ENCODE data around the gene KLK3. TPM values are rescaled to one million over a fixed set of nuclear protein-coding genes. Genes with fewer than 3 reads are reported as not detected.

Gene KLK3
- total and polyA plus RNA-seq, 2 of the 8 experiments (the other 6 are each of a cell fraction or from before 2014, with no cell fraction given) = 0.08 TPM; not detected in 1

DNA sequence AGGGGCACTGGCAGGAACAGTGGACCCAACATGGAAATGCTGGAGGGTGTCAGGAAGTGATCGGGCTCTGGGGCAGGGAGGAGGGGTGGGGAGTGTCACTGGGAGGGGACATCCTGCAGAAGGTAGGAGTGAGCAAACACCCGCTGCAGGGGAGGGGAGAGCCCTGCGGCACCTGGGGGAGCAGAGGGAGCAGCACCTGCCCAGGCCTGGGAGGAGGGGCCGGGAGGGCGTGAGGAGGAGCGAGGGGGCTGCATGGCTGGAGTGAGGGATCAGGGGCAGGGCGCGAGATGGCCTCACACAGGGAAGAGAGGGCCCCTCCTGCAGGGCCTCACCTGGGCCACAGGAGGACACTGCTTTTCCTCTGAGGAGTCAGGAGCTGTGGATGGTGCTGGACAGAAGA lies 22.6 kb downstream of the KLK3 start:
- 0 out of 8 replicates have a peak overlapping the region, but pooled peaks of 1 of the 4 experiments have one; percentile 15 for H3K4me3 ChIP-seq (ENCODE audit: extremely low read depth in 1 of 4, insufficient read depth in 2 of 4, low read depth in 3 of 4, low read length in 4 of 4)
- no peak overlapping the region for H3K56ac ChIP-seq (replicated peaks; ENCODE audit: insufficient read length, low read depth, low read length)
- no peaks in the 10 kb centered on the region for H3K36me3 ChIP-seq (ENCODE audit: control insufficient read depth in 2 of 4, insufficient read depth in 4 of 4, low read length in 3 of 4)
- DNase-seq (ENCODE audit: low read depth in 1 of 2, low spot score in 2 of 2) (no peak), FAIRE-seq (no peak)
- no peaks in the 10 kb centered on the region for H4K20me1 ChIP-seq (replicated peaks in 1 of 2; ENCODE audit: control insufficient read depth in 1 of 2, insufficient read depth in 2 of 2, low read length in 2 of 2)
- H3K4me2 ChIP-seq (ENCODE audit: insufficient read depth in 1 of 2, low read depth in 2 of 2, low read length in 2 of 2) = peak overlapping the region; percentile 16 to 38; a peak in 3 of 4 replicates
- peak overlapping the region; percentile 40 for H4K5ac ChIP-seq (ENCODE audit: insufficient read length, low read depth, low read length)
- no peak overlapping the region for H3K9ac ChIP-seq (replicated peaks in 1 of 4; ENCODE audit: extremely low read depth in 1 of 4, low read depth in 3 of 4, low read length in 3 of 4)
- peaks cover 0 to 12% (median 3%) of the 10 kb centered on the region in 4 experiments; a peak in 3 of 7 replicates for H3K4me1 ChIP-seq (replicated peaks in 1 of 4; ENCODE audit: control insufficient read depth in 3 of 4, insufficient read depth in 4 of 4, low read length in 3 of 4)
- no peak overlapping the region for H2BK120ac ChIP-seq (replicated peaks; ENCODE audit: low read depth, low read length)
- peak overlapping the region; percentile 40; the same call in 1 of the 2 replicates for H2BK12ac ChIP-seq (ENCODE audit: low read depth, low read length)
- 0 out of 2 replicates have a peak overlapping the region, but pooled peaks have one; percentile 7 for H2BK15ac ChIP-seq (ENCODE audit: low read length)
- H3K27me3 ChIP-seq (replicated peaks in 1 of 4; ENCODE audit: control insufficient read depth in 3 of 4, extremely low read depth in 1 of 4, insufficient read depth in 3 of 4, low read length in 3 of 4) = peaks cover 0 to 3% (median 1%) of the 10 kb centered on the region in 4 experiments; a peak in 4 of 7 replicates
- ChIA-PET CTCF (ENCODE audit: partially characterized antibody) (interaction anchor here (0.9 to 2.0 kb wide), 4 partner anchors 27 to 144 kb away, joined by 3 to 4 read pairs (median 3); no protein-coding TSS in a partner anchor), POLR2A (ENCODE audit: partially characterized antibody) (interaction anchor here (0.6 to 4.1 kb wide), 4 partner anchors 73 to 151 kb away, joined by 3 to 15 read pairs (median 4); no protein-coding TSS in a partner anchor)
- H3K23ac ChIP-seq (ENCODE audit: insufficient read length) = no peak overlapping the region
- no peak overlapping the region for H3K14ac ChIP-seq (ENCODE audit: insufficient read length)
- no peaks in the 10 kb centered on the region for H3K23me2 ChIP-seq (ENCODE audit: low read depth, low read length)
- H3K79me1 ChIP-seq (ENCODE audit: low read depth, low read length) = no peaks in the 10 kb centered on the region
- H3K9me3 ChIP-seq (ENCODE audit: insufficient read depth in 2 of 2, low read depth in 1 of 2, low read length in 1 of 2) = no peaks in the 10 kb centered on the region
- no peaks in the 10 kb centered on the region for H3K79me2 ChIP-seq (ENCODE audit: control insufficient read depth in 1 of 2, insufficient read depth in 2 of 2, low read length in 2 of 2)
- 66% methylated on average over 6 of the region's 8 CpGs; no CpG with 5 or more reads in 1 of the 2 experiments for whole genome bisulfite sequencing, 2 experiments (ENCODE audit: extremely low coverage in 1 of 2, insufficient coverage in 1 of 2, insufficient read length in 1 of 2, insufficient replicate concordance in 2 of 2, low coverage in 1 of 2, low lambda C conversion rate in 2 of 2, missing lambda C conversion rate in 1 of 2)
- no peak overlapping the region for H3K4ac ChIP-seq (replicated peaks; ENCODE audit: insufficient read length, low read depth, low read length)
- TF ChIP-seq SP4 (IDR thresholded peaks at IDR 0.05; ENCODE audit: low read length) (no peak), ATF3 (IDR thresholded peaks at IDR 0.05; ENCODE audit: insufficient read depth, low read depth, low read length) (no peak), CTBP2 (IDR thresholded peaks at IDR 0.05; ENCODE audit: borderline replicate concordance, insufficient read depth, insufficient read length, low read length) (no peak), RFX5 (IDR thresholded peaks at IDR 0.05; ENCODE audit: borderline replicate concordance, low read depth, low read length) (no peak), HDAC6 (IDR thresholded peaks at IDR 0.05; ENCODE audit: low read depth, low read length) (no peak), SP1 (IDR thresholded peaks at IDR 0.05; ENCODE audit: low read depth, low read length) (no peak)
- no peak overlapping the region for H2BK20ac ChIP-seq (ENCODE audit: low read length)
- H3K18ac ChIP-seq (ENCODE audit: extremely low read depth, low read length) = 0 out of 2 replicates have a peak overlapping the region, but pooled peaks have one; percentile 40
- peak overlapping the region; percentile 60; the same call in 1 of the 2 replicates for H4K8ac ChIP-seq (ENCODE audit: extremely low read depth, insufficient read depth, low read length)
- H3K27ac ChIP-seq (ENCODE audit: low read depth, low read length) = no peak overlapping the region
- peak overlapping the region; percentile 70; the same call in 1 of the 2 replicates for H2AFZ ChIP-seq (ENCODE audit: low read length)
- no peak overlapping the region for H2BK5ac ChIP-seq (ENCODE audit: low read depth, low read length)
- H4K91ac ChIP-seq (replicated peaks; ENCODE audit: insufficient read length, low read length) = peak overlapping the region; percentile 94
- H2AK5ac ChIP-seq (ENCODE audit: low read depth, low read length) = no peak overlapping the region

All from H1 (cell line).